ENCODE measurements around the gene GTF3C6. TPM values are rescaled to one million over a fixed set of nuclear protein-coding genes. Genes with fewer than 3 reads are reported as not detected.
A peak's percentile ranks its signal among the peaks of the same experiment; 100 is the strongest.

GTF3C6 gene
- total and polyA plus RNA-seq, 2 of the 13 experiments (the other 11 are each of a cell fraction or from before 2014, with no cell fraction given), result 21.6 to 160 TPM

DNA sequence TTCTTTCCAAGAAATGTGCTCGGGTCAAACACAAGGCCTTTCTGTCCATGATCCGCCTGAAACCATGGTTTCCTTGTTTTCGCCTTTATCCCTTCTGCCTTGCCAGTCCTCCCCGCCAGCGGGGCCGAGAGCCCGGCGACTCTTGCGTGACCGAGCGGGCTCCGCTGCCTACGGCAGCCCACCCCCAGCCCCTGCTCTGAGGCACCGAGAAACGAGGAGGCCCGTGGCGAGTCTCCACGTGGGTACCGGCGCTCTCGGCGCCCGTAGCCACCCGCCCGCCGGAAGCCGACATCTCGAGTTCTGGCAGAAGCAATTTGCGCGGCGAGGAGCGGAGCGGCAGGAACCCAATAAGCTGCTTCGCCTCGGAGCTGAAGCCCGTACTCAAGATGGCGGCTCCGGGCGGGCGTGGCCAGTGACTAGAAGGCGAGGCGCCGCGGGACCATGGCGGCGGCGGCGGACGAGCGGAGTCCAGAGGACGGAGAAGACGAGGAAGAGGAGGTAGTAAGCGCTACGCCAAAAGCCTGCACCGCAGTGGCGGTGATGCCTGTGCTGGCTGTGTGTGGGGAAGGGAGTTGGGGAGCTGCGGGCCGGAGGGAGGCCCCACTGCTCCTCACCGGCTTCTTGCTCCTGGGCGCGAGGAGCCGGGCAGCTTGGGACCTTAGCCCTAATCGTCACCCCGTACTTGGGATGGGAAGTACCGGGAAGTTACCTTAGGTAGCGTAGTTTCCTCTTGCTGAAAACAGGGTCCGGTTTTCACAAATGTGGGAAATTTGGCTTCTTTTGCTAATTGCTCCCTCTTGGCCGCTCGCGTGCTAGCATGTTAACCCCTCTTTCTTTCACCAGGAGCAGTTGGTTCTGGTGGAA, at the start of gene GTF3C6 (continued):
- TF ChIP-seq, protein P1, sequence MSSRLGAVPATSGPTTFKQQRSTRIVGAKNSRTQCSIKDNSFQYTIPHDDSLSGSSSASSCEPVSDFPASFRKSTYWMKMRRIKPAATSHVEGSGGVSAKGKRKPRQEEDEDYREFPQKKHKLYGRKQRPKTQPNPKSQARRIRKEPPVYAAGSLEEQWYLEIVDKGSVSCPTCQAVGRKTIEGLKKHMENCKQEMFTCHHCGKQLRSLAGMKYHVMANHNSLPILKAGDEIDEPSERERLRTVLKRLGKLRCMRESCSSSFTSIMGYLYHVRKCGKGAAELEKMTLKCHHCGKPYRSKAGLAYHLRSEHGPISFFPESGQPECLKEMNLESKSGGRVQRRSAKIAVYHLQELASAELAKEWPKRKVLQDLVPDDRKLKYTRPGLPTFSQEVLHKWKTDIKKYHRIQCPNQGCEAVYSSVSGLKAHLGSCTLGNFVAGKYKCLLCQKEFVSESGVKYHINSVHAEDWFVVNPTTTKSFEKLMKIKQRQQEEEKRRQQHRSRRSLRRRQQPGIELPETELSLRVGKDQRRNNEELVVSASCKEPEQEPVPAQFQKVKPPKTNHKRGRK (CRISPR knock-in tag; IDR thresholded peaks at IDR 0.05), result peak; percentile 22; the same call in 1 of the 2 replicates
- TF ChIP-seq, protein P2, sequence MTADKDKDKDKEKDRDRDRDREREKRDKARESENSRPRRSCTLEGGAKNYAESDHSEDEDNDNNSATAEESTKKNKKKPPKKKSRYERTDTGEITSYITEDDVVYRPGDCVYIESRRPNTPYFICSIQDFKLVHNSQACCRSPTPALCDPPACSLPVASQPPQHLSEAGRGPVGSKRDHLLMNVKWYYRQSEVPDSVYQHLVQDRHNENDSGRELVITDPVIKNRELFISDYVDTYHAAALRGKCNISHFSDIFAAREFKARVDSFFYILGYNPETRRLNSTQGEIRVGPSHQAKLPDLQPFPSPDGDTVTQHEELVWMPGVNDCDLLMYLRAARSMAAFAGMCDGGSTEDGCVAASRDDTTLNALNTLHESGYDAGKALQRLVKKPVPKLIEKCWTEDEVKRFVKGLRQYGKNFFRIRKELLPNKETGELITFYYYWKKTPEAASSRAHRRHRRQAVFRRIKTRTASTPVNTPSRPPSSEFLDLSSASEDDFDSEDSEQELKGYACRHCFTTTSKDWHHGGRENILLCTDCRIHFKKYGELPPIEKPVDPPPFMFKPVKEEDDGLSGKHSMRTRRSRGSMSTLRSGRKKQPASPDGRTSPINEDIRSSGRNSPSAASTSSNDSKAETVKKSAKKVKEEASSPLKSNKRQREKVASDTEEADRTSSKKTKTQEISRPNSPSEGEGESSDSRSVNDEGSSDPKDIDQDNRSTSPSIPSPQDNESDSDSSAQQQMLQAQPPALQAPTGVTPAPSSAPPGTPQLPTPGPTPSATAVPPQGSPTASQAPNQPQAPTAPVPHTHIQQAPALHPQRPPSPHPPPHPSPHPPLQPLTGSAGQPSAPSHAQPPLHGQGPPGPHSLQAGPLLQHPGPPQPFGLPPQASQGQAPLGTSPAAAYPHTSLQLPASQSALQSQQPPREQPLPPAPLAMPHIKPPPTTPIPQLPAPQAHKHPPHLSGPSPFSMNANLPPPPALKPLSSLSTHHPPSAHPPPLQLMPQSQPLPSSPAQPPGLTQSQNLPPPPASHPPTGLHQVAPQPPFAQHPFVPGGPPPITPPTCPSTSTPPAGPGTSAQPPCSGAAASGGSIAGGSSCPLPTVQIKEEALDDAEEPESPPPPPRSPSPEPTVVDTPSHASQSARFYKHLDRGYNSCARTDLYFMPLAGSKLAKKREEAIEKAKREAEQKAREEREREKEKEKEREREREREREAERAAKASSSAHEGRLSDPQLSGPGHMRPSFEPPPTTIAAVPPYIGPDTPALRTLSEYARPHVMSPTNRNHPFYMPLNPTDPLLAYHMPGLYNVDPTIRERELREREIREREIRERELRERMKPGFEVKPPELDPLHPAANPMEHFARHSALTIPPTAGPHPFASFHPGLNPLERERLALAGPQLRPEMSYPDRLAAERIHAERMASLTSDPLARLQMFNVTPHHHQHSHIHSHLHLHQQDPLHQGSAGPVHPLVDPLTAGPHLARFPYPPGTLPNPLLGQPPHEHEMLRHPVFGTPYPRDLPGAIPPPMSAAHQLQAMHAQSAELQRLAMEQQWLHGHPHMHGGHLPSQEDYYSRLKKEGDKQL (CRISPR knock-in tag; IDR thresholded peaks at IDR 0.05; ENCODE audit: low read depth), result 0 out of 2 replicates have a peak, but pooled peaks have one; percentile 43
- TF ChIP-seq ZNF747 (CRISPR knock-in tag; IDR thresholded peaks at IDR 0.05; ENCODE audit: borderline replicate concordance), result peak; percentile 93; the same call in 1 of the 2 replicates
- no peak for TF ChIP-seq HHEX (CRISPR knock-in tag; IDR thresholded peaks at IDR 0.05)
- TF ChIP-seq, protein P3, sequence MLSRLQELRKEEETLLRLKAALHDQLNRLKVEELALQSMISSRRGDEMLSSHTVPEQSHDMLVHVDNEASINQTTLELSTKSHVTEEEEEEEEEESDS (CRISPR knock-in tag; IDR thresholded peaks at IDR 0.05; ENCODE audit: borderline replicate concordance), result 0 out of 2 replicates have a peak, but pooled peaks have one; percentile 74
- TF ChIP-seq ZNF232 (CRISPR knock-in tag; IDR thresholded peaks at IDR 0.05; ENCODE audit: borderline replicate concordance), result peak; percentile 69; the same call in 1 of the 2 replicates
- no peak; the same call in 1 of the 2 replicates for TF ChIP-seq HNF4A (CRISPR knock-in tag; IDR thresholded peaks at IDR 0.05)
- TF ChIP-seq SALL1 (CRISPR knock-in tag; IDR thresholded peaks at IDR 0.05), result peak; percentile 93
- no peak for TF ChIP-seq ZNF572 (CRISPR knock-in tag; IDR thresholded peaks at IDR 0.05)
- TF ChIP-seq, protein P4, sequence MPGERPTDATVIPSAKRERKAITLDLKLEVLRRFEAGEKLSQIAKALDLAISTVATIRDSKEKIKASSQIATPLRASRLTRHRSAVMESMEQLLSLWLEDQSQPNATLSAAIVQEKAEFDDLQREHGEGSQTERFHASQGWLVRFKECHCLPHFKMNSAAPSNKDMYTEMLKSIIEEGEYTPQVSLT (CRISPR knock-in tag; IDR thresholded peaks at IDR 0.05; ENCODE audit: borderline replicate concordance, low read depth), result no peak; the same call in 1 of the 2 replicates
- TF ChIP-seq FOXA3 (CRISPR knock-in tag; IDR thresholded peaks at IDR 0.05), result peak; percentile 59
- TF ChIP-seq MEIS1 (CRISPR knock-in tag; IDR thresholded peaks at IDR 0.05; ENCODE audit: borderline replicate concordance), result peak; percentile 91
- TF ChIP-seq ATRX (CRISPR knock-in tag; IDR thresholded peaks at IDR 0.05; ENCODE audit: borderline replicate concordance), result 0 out of 2 replicates have a peak, but pooled peaks have one; percentile 6
- peak; percentile 77 for TF ChIP-seq ZNF333 (CRISPR knock-in tag; IDR thresholded peaks at IDR 0.05; ENCODE audit: borderline replicate concordance)
- TF ChIP-seq, protein P5, sequence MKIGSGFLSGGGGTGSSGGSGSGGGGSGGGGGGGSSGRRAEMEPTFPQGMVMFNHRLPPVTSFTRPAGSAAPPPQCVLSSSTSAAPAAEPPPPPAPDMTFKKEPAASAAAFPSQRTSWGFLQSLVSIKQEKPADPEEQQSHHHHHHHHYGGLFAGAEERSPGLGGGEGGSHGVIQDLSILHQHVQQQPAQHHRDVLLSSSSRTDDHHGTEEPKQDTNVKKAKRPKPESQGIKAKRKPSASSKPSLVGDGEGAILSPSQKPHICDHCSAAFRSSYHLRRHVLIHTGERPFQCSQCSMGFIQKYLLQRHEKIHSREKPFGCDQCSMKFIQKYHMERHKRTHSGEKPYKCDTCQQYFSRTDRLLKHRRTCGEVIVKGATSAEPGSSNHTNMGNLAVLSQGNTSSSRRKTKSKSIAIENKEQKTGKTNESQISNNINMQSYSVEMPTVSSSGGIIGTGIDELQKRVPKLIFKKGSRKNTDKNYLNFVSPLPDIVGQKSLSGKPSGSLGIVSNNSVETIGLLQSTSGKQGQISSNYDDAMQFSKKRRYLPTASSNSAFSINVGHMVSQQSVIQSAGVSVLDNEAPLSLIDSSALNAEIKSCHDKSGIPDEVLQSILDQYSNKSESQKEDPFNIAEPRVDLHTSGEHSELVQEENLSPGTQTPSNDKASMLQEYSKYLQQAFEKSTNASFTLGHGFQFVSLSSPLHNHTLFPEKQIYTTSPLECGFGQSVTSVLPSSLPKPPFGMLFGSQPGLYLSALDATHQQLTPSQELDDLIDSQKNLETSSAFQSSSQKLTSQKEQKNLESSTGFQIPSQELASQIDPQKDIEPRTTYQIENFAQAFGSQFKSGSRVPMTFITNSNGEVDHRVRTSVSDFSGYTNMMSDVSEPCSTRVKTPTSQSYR (CRISPR knock-in tag; IDR thresholded peaks at IDR 0.05; ENCODE audit: borderline replicate concordance), result no peak
- TF ChIP-seq, protein P6, sequence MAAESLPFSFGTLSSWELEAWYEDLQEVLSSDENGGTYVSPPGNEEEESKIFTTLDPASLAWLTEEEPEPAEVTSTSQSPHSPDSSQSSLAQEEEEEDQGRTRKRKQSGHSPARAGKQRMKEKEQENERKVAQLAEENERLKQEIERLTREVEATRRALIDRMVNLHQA (CRISPR knock-in tag; IDR thresholded peaks at IDR 0.05), result 0 out of 2 replicates have a peak, but pooled peaks have one; percentile 46
- TF ChIP-seq SP4 (CRISPR knock-in tag; IDR thresholded peaks at IDR 0.05), result peak; percentile 72
